ENCODE data around the gene STC2. TPM values are rescaled to one million over a fixed set of nuclear protein-coding genes. Genes with fewer than 3 reads are reported as not detected.

STC2 gene
- total and polyA plus RNA-seq, 10 of the 15 experiments (the other 5 are each of a cell fraction or from before 2014, with no cell fraction given) = 0.05 to 4.8 (median 2.0) TPM

DNA sequence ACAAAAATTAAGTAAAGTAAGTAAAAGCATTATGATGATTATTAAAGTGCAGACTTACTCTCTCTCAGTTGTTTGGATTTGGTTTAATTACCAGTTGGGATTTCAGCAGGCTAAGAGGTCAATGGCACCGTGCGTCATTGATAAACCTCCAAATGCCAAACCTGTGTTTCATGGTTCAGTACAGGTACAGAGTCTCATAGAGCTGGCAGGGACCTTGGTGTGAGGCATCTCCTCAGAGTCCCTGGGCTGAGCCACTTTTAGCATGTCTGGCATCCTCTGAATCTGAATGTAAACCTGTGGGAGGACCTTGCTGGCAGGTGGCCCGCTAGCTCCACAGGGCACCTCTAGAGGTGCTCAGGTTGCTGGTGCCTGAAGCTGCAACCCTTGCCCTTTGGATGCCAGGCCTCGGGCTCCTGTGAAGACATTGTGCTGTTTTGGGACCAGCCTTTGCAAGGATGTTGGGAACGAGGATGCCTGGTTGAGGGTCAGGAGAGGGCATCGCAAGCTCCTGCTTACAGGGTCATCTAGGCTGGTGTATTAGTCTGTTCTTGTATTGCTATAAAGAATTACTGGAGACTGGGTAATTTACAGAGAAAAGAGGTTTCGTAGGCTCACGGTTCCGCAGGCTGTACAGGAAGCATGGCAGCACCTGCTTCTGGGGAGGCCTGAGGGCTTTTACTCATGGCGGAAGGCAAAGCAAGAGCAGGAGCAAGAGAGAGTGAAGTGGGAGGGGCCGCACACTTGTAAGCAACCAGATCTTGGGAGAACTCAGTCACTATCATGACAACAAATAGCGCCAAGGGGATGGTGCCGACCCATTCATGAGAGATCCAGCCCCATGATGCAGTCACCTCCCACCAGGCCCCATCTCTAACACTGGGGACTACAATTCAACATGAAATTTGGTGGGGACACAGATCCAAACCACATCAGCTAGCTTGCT lies 14.9 kb upstream of the STC2 start:
- Histone ChIP-seq H3K9me3 (replicated peaks; ENCODE audit: control insufficient read depth, insufficient read depth, low read length) (no peaks in the 10 kb centered on the region; the same call in 2 of the 3 replicates), H2AFZ (ENCODE audit: control insufficient read depth, low read depth, low read length) (no peak overlapping the region), H3K27me3 (replicated peaks in 1 of 2; ENCODE audit: control insufficient read depth in 2 of 2, insufficient read depth in 2 of 2, low read length in 1 of 2) (no peaks in the 10 kb centered on the region; a peak in 2 of 4 replicates), H3K4me2 (ENCODE audit: control insufficient read depth, insufficient read depth) (no peak overlapping the region), H3K4me1 (ENCODE audit: control insufficient read depth, insufficient read depth, low read length) (no peaks in the 10 kb centered on the region), H3K9ac (ENCODE audit: control insufficient read depth, insufficient read depth, low read length) (no peak overlapping the region), H3K4me3 (no peak overlapping the region), H3K36me3 (ENCODE audit: control insufficient read depth in 2 of 2, insufficient read depth in 2 of 2, low read length in 1 of 2) (no peaks in the 10 kb centered on the region), H4K20me1 (ENCODE audit: control insufficient read depth, insufficient read depth) (no peaks in the 10 kb centered on the region), H3K27ac (ENCODE audit: control insufficient read depth, insufficient read depth) (no peak overlapping the region), H3K79me2 (ENCODE audit: control insufficient read depth, insufficient read depth, low read length) (no peaks in the 10 kb centered on the region)
- ATAC-seq (no peak), DNase-seq (ENCODE audit: low read depth, low spot score) (no peak), FAIRE-seq (no peak)
- ChIA-PET POLR2A (no interaction called here), CTCF (no interaction called here), SMC1A (ENCODE audit: uncharacterized antibody, unreplicated experiment) (interaction anchor here (0.6 kb wide), 1 partner anchor 28 kb away, joined by 3 read pairs; no protein-coding TSS in a partner anchor), RAD21 (ENCODE audit: unreplicated experiment) (no interaction called here)
- 68% methylated on average over 13 of the region's 13 CpGs for WGBS (ENCODE audit: insufficient coverage, insufficient replicate concordance, low lambda C conversion rate, missing lambda C conversion rate)
- BruUV-seq (replicated peaks) = no TSS peak
- TF ChIP-seq TAF1 (IDR thresholded peaks at IDR 0.05; ENCODE audit: borderline replicate concordance, low read depth, low read length) = no peak
- TF ChIP-seq PAX8 (IDR thresholded peaks at IDR 0.05) = no peak
- TF ChIP-seq, protein P1, sequence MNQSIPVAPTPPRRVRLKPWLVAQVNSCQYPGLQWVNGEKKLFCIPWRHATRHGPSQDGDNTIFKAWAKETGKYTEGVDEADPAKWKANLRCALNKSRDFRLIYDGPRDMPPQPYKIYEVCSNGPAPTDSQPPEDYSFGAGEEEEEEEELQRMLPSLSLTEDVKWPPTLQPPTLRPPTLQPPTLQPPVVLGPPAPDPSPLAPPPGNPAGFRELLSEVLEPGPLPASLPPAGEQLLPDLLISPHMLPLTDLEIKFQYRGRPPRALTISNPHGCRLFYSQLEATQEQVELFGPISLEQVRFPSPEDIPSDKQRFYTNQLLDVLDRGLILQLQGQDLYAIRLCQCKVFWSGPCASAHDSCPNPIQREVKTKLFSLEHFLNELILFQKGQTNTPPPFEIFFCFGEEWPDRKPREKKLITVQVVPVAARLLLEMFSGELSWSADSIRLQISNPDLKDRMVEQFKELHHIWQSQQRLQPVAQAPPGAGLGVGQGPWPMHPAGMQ (IDR thresholded peaks at IDR 0.05; ENCODE audit: borderline replicate concordance) = no peak
- TF ChIP-seq, protein P2, sequence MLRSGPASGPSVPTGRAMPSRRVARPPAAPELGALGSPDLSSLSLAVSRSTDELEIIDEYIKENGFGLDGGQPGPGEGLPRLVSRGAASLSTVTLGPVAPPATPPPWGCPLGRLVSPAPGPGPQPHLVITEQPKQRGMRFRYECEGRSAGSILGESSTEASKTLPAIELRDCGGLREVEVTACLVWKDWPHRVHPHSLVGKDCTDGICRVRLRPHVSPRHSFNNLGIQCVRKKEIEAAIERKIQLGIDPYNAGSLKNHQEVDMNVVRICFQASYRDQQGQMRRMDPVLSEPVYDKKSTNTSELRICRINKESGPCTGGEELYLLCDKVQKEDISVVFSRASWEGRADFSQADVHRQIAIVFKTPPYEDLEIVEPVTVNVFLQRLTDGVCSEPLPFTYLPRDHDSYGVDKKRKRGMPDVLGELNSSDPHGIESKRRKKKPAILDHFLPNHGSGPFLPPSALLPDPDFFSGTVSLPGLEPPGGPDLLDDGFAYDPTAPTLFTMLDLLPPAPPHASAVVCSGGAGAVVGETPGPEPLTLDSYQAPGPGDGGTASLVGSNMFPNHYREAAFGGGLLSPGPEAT (IDR thresholded peaks at IDR 0.05; ENCODE audit: low read depth) = no peak
- TF ChIP-seq, protein P3, sequence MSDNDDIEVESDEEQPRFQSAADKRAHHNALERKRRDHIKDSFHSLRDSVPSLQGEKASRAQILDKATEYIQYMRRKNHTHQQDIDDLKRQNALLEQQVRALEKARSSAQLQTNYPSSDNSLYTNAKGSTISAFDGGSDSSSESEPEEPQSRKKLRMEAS (IDR thresholded peaks at IDR 0.05; ENCODE audit: low read depth, low read length) = no peak
- in situ Hi-C loops (cut with MboI) = no loop called here
- intact Hi-C loops (cut with micrococcal nuclease; ENCODE audit: unreplicated experiment) = no loop called here

Data from GM12878 (cell line).